Nephron (organoid): ENCODE results near the gene APMAP.

Experiments used
- H3K27ac Mint-ChIP-seq, 3 experiments: 2 replicates each; pipeline ENCODE4 v1.8.0; 2020; ENCODE audit warnings: mixed read lengths in 3 of 3, mild to moderate bottlenecking in 2 of 3, moderate library complexity in 1 of 3
- H3K27me3 Mint-ChIP-seq: 2 replicates; pipeline ENCODE4 v1.8.0; 2021; ENCODE audit warnings: low read depth, mild to moderate bottlenecking, moderate library complexity, mixed read lengths
- H3K36me3 Mint-ChIP-seq: 2 replicates; pipeline ENCODE4 v1.8.0; 2020; ENCODE audit warnings: low read depth, mixed read lengths
- H3K4me1 Mint-ChIP-seq: 2 replicates; pipeline ENCODE4 v1.8.0; 2020; ENCODE audit warnings: mixed read lengths
- H3K4me3 Mint-ChIP-seq, 3 experiments: 2 replicates each; pipeline ENCODE4 v1.8.0; 2020; ENCODE audit warnings: mild to moderate bottlenecking in 3 of 3, mixed read lengths in 3 of 3, moderate library complexity in 2 of 3
- H3K9me3 Mint-ChIP-seq: 2 replicates; pipeline ENCODE4 v1.8.0; 2020; ENCODE audit warnings: mixed read lengths
- TF ChIP-seq, protein P1 (sequence below), 3 experiments: fragments of 200-600 bp; sonication (generic); IDR thresholded peaks; one replicate each; pipeline ENCODE4 v1.5.0; 2021; ENCODE audit warnings: antibody characterized with exemption in 3 of 3; ENCODE audit not compliant: unreplicated experiment in 3 of 3

APMAP gene

DNA sequence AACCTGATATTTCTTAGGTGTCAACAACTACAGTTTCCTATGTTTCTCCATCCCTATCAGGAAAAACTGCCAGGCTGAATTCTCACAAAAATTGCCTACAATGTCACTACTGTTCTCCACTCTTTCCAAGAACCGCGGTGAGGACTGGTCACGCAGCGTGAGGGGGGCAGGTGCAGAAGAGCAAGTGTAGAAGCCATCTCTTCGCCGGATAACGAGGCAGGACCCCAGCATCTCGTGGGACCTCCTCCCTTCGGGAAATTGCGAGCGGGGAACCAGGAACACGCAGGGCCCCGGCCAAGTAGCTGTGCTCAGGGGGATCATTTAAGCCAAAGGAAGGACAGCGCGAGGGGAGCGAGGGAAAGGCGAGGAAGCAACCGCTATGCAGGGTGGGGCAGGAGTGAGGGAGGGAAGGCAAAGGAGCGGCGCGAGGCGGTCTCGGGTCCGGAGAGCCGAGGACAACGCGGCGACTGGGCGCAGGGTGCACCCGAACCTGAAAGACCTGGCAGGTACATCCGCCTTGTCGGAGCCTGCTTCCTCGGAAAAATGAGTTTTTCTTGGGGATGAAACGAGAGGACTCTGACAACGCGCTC, 559 bp downstream of the APMAP start:
- Mint-ChIP-seq H3K9me3 (no peaks in the 10 kb centered on the region), H3K4me3 (peak overlapping the region; percentile 92 to 96 (median 93)), H3K4me1 (peaks cover 37% of the 10 kb centered on the region), H3K27me3 (peaks cover 9% of the 10 kb centered on the region), H3K36me3 (no peaks in the 10 kb centered on the region), H3K27ac (peak overlapping the region; percentile 10 to 88 (median 66))
- TF ChIP-seq, protein P1, sequence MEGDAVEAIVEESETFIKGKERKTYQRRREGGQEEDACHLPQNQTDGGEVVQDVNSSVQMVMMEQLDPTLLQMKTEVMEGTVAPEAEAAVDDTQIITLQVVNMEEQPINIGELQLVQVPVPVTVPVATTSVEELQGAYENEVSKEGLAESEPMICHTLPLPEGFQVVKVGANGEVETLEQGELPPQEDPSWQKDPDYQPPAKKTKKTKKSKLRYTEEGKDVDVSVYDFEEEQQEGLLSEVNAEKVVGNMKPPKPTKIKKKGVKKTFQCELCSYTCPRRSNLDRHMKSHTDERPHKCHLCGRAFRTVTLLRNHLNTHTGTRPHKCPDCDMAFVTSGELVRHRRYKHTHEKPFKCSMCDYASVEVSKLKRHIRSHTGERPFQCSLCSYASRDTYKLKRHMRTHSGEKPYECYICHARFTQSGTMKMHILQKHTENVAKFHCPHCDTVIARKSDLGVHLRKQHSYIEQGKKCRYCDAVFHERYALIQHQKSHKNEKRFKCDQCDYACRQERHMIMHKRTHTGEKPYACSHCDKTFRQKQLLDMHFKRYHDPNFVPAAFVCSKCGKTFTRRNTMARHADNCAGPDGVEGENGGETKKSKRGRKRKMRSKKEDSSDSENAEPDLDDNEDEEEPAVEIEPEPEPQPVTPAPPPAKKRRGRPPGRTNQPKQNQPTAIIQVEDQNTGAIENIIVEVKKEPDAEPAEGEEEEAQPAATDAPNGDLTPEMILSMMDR (IDR thresholded peaks at IDR 0.05; ENCODE audit: unreplicated experiment in 3 of 3) = no peak

DNA sequence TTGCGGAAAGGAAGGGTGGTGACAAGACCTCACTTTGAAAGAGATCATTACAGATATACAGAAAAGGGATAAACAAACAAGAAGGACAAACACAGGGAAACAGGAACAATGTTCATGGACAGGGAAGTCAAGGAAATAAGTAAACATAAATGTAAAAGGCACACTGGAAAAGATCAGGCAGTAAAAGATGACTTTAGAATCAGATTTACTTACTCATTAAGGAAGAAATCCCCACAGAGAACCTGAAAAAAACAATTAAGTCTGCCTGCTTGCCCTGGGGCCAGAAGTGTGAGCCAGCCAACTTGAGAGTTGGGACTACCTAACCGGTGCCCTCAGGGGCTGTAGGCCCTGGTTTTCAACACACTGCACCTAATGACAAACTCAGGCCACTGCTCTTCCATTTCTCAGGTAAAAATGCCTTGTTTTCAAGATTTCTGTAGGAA, 1.7 kb downstream of the APMAP start:
- H3K27me3 Mint-ChIP-seq = no peaks in the 10 kb centered on the region
- peaks cover 37% of the 10 kb centered on the region for H3K4me1 Mint-ChIP-seq
- H3K36me3 Mint-ChIP-seq = no peaks in the 10 kb centered on the region
- TF ChIP-seq, protein P1 (IDR thresholded peaks at IDR 0.05; ENCODE audit: unreplicated experiment in 3 of 3) = no peak
- H3K9me3 Mint-ChIP-seq = no peaks in the 10 kb centered on the region
- no peak overlapping the region for H3K27ac Mint-ChIP-seq
- H3K4me3 Mint-ChIP-seq = peak overlapping the region; percentile 92 to 96 (median 93)

DNA sequence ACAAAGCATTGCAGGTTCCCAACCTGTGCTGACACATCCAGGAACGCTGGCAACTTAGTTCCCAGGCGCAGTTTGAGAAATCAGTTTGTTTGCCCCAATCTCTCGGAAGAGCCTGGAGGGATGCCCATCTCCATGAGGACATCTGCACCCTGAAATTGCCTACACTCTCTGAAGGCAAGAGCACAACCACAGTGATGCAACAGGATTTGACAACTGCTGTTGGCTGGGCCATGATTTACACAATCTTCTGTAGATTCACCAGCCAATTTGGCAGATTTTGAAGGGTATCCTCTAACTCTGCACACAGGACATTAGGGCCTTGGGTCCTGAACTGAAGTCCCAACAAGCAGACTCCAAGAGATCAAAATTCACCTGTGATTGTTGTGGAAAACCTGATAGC, 3.4 kb downstream of the APMAP start:
- Mint-ChIP-seq H3K36me3 (peaks cover under 1% of the 10 kb centered on the region), H3K27ac (no peak overlapping the region), H3K27me3 (no peaks in the 10 kb centered on the region), H3K4me3 (no peak overlapping the region), H3K9me3 (no peaks in the 10 kb centered on the region), H3K4me1 (peaks cover 28% of the 10 kb centered on the region)
- TF ChIP-seq, protein P1 (IDR thresholded peaks at IDR 0.05; ENCODE audit: unreplicated experiment in 3 of 3) = no peak

DNA sequence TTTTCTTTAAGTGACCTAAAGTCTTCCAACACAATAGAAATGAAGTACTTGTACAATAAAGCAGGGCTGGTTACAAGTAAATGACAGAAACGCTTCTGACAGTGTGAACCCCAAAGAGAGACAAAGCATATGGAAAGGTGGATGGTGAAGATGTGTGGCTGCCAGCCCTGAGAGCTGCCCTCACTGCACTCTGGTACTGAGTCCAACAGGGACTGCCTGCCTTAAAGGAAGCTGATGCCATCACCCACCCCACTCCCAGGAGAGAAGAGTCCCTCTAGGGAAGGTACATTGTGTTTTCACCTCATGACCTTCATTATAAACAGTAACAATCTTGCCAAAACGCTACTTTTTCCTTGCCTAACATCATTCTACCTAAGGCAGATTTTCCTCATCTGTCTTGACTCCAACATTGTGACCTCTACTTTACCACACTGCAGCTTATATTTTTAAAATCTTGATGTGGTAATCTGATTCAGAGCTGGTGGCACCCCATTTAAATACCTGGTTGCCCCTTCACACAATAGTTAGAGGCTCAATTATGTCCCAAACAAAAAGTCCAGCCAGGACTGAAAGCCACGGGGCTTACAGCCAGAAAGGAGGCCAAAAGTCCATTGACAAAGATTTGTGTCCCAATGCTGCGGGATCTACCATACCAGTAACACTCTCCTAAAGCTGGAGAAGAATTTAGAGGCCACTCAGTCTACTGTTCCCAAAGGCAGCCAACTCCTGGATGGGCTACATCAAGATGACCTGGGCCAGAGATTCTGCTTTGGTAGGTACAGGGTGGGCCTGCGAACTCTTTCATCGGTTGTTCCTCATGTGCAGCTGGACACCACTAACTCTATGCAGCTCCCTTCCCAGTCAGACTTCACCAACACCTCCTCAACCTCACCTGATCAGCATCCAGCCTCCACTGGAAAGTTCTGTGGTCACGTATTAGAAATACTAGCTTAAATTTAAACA, 4.4 kb downstream of the APMAP start:
- Mint-ChIP-seq H3K36me3 (peaks cover 10% of the 10 kb centered on the region), H3K9me3 (no peaks in the 10 kb centered on the region), H3K4me1 (peaks cover 18% of the 10 kb centered on the region), H3K4me3 (peak overlapping the region in 1 of 3 experiments; percentile 6), H3K27me3 (no peaks in the 10 kb centered on the region), H3K27ac (no peak overlapping the region)
- TF ChIP-seq, protein P1 (IDR thresholded peaks at IDR 0.05; ENCODE audit: unreplicated experiment in 3 of 3) = no peak

DNA sequence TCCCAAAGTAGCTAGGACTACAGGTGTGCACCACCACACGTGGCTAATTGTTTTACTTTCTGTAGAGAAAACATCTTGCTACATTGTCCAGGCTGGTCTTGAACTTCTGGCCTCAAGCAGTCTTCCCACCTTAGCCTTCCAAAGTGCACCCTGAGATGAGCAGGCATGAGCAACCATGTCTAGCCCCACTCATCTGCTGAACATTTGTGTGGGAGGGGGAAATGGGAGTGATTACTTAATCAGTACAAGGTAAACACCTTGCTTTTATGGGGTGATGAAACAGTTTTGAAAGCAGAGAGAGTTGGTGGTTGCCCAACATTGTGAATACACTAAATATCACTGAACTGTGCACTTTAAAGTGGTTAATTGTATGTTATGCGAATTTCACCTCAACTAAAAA, 5.3 kb downstream of the APMAP start:
- Mint-ChIP-seq H3K4me1 (peaks cover 18% of the 10 kb centered on the region), H3K4me3 (no peak overlapping the region), H3K27ac (no peak overlapping the region), H3K9me3 (peaks cover 3% of the 10 kb centered on the region), H3K27me3 (no peaks in the 10 kb centered on the region), H3K36me3 (peaks cover 19% of the 10 kb centered on the region)
- TF ChIP-seq, protein P1 (IDR thresholded peaks at IDR 0.05; ENCODE audit: unreplicated experiment in 3 of 3) = no peak
